Astrocyte (in vitro differentiated cells and primary cell): ENCODE measurements around the gene LPIN3. TPM values are rescaled to one million over a fixed set of nuclear protein-coding genes. Genes with fewer than 3 reads are reported as not detected.

Source experiments
- DNase-seq: peaks from one replicate; pipeline ENCODE4 v3.0.0-alpha.2; 2010; ENCODE audit warnings: low read depth
- FAIRE-seq: peaks from 2 replicates; lab custom pipeline; 2011; peaks lifted over from hg19 to GRCh38; lab: Jason Lieb, UNC
- H2AFZ ChIP-seq: 2 replicates; pipeline ENCODE4 v1.6.0; 2012; ENCODE audit warnings: low read depth, low read length, inconsistent platforms
- H3K27ac ChIP-seq: 2 replicates; pipeline ENCODE4 v1.5.1; 2011; ENCODE audit warnings: low read depth, low read length, inconsistent platforms
- H3K27me3 ChIP-seq: 2 replicates; pipeline ENCODE4 v1.6.0; 2011; ENCODE audit warnings: low read length, inconsistent platforms; ENCODE audit not compliant: insufficient read depth
- H3K36me3 ChIP-seq: 2 replicates; pipeline ENCODE4 v1.5.1; 2011; ENCODE audit warnings: low read length, inconsistent platforms; ENCODE audit not compliant: insufficient read depth
- H3K4me1 ChIP-seq: 2 replicates; pipeline ENCODE4 v1.5.1; 2011; ENCODE audit warnings: low read length, inconsistent platforms; ENCODE audit not compliant: insufficient read depth
- H3K4me2 ChIP-seq: 2 replicates; pipeline ENCODE4 v1.6.0; 2012; ENCODE audit warnings: low read length, inconsistent platforms
- H3K4me3 ChIP-seq: 2 replicates; pipeline ENCODE4 v1.5.1; 2011; ENCODE audit warnings: low read depth, mild to moderate bottlenecking, low read length, inconsistent platforms; ENCODE audit not compliant: insufficient read depth
- H3K79me2 ChIP-seq: 2 replicates; pipeline ENCODE4 v1.6.0; 2012; ENCODE audit warnings: mild to moderate bottlenecking, low read length, inconsistent platforms; ENCODE audit not compliant: insufficient read depth
- H3K9ac ChIP-seq: 2 replicates; pipeline ENCODE4 v1.6.0; 2012; ENCODE audit warnings: mild to moderate bottlenecking, low read length, inconsistent platforms
- H3K9me3 ChIP-seq: 2 replicates; pipeline ENCODE4 v1.5.1; 2012; ENCODE audit warnings: low read depth, mild to moderate bottlenecking, low read length, inconsistent platforms; ENCODE audit not compliant: insufficient read depth
- H4K20me1 ChIP-seq: 2 replicates; pipeline ENCODE4 v1.6.0; 2012; ENCODE audit warnings: low read length, inconsistent platforms; ENCODE audit not compliant: insufficient read depth
- H3K27ac Mint-ChIP-seq: one replicate; pipeline ENCODE4 v1.8.0; 2021; ENCODE audit warnings: mild to moderate bottlenecking, mixed read lengths; ENCODE audit not compliant: unreplicated experiment
- H3K27me3 Mint-ChIP-seq: one replicate; pipeline ENCODE4 v1.8.0; 2021; ENCODE audit warnings: low read depth, mixed read lengths; ENCODE audit not compliant: unreplicated experiment
- H3K36me3 Mint-ChIP-seq: one replicate; pipeline ENCODE4 v1.8.0; 2021; ENCODE audit warnings: low read depth, mixed read lengths; ENCODE audit not compliant: unreplicated experiment
- H3K4me1 Mint-ChIP-seq: one replicate; pipeline ENCODE4 v1.8.0; 2021; ENCODE audit warnings: low read depth, mixed read lengths; ENCODE audit not compliant: unreplicated experiment
- H3K4me3 Mint-ChIP-seq: one replicate; pipeline ENCODE4 v1.8.0; 2021; ENCODE audit warnings: mild to moderate bottlenecking, moderate library complexity, mixed read lengths; ENCODE audit not compliant: unreplicated experiment
- H3K9me3 Mint-ChIP-seq: one replicate; pipeline ENCODE4 v1.8.0; 2021; ENCODE audit warnings: mild to moderate bottlenecking, mixed read lengths; ENCODE audit not compliant: unreplicated experiment
- EZH2 ChIP-seq: IDR thresholded peaks from 2 replicates; pipeline ENCODE4 v1.6.1; 2012; ENCODE audit warnings: mild to moderate bottlenecking, low read length, inconsistent platforms; ENCODE audit not compliant: insufficient read depth
- total RNA-seq: library from RNA; stranded (reverse); gene quantifications from 2 replicates; pipeline ENCODE4 v1.2.1, GENCODE V29; 2021
- TF ChIP-seq, protein P1 (sequence below): IDR thresholded peaks from 2 replicates; pipeline ENCODE4 v1.5.1; 2011; ENCODE audit warnings: low read depth, mild to moderate bottlenecking, inconsistent platforms, low read length, moderate library complexity; ENCODE audit not compliant: insufficient read depth

LPIN3 gene
- total RNA-seq, 1 donor from 2014 or later: 18.0 TPM

DNA sequence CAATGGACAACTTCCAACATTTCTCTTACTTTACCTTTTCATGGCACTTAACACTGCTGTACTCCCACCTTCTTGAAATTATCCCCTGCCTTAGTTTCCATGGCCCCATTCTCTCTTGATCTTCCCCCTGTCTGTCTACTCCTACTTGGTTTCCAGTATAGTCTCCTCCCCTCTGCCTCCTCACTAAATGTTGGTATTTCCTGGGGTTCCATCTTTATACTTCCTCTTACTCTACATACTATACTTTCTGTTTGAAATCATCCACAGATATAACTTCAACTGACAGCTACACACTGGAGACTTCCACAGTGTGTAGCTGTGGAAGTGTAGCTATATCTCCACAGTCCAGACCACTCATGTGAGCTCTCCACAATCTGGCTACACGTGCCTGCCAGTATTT is 36.6 kb upstream of the LPIN3 start:
- no peak for FAIRE-seq
- H4K20me1 ChIP-seq: peaks cover 60% of the 10 kb centered on the region
- peaks cover 81% of the 10 kb centered on the region for H3K79me2 ChIP-seq
- no peak overlapping the region for H3K4me3 Mint-ChIP-seq
- no peak for DNase-seq
- H3K9me3 Mint-ChIP-seq: no peaks in the 10 kb centered on the region
- no peaks in the 10 kb centered on the region for H3K9me3 ChIP-seq
- no peaks in the 10 kb centered on the region for H3K36me3 ChIP-seq
- no peak overlapping the region for H3K4me2 ChIP-seq
- H3K4me1 ChIP-seq: peaks cover 15% of the 10 kb centered on the region
- H3K36me3 Mint-ChIP-seq: no peaks in the 10 kb centered on the region
- H3K4me1 Mint-ChIP-seq: peaks cover 29% of the 10 kb centered on the region
- no peak overlapping the region for H3K4me3 ChIP-seq
- H3K27ac ChIP-seq: no peak overlapping the region
- H3K9ac ChIP-seq: no peak overlapping the region
- H2AFZ ChIP-seq: no peak overlapping the region
- H3K27ac Mint-ChIP-seq: no peak overlapping the region
- H3K27me3 Mint-ChIP-seq: no peaks in the 10 kb centered on the region
- H3K27me3 ChIP-seq: no peaks in the 10 kb centered on the region
- TF ChIP-seq, protein P1, sequence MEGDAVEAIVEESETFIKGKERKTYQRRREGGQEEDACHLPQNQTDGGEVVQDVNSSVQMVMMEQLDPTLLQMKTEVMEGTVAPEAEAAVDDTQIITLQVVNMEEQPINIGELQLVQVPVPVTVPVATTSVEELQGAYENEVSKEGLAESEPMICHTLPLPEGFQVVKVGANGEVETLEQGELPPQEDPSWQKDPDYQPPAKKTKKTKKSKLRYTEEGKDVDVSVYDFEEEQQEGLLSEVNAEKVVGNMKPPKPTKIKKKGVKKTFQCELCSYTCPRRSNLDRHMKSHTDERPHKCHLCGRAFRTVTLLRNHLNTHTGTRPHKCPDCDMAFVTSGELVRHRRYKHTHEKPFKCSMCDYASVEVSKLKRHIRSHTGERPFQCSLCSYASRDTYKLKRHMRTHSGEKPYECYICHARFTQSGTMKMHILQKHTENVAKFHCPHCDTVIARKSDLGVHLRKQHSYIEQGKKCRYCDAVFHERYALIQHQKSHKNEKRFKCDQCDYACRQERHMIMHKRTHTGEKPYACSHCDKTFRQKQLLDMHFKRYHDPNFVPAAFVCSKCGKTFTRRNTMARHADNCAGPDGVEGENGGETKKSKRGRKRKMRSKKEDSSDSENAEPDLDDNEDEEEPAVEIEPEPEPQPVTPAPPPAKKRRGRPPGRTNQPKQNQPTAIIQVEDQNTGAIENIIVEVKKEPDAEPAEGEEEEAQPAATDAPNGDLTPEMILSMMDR: no peak
- TF ChIP-seq EZH2: no peak

DNA sequence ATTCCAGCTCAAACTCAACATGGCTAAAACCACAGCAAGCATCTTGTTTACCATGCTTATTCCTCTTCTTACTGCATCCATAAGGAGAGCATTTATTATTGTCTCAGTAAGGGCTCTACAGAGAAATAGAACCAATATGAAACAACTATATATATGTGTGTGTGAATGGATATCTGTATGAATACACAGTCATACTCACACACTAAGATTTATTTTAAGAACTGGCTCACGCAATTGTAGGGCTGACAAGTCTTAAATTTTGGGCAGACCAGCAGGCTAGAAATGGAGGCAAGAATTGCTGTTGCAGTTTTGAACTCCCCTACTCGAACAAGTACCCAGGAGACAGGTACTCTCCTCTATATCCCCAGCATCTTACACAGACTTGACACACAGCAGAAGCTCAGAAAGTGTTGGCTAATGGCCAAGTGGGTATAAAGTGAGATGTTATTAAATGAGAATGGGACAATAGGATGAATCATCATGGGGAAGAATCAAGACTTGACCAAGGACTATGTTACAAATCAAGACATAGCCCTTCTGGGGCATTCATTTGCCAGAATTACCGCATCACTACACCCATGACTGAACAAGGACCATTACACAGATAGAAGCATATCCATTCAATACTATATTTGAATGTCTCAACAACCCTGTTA is 36.1 kb upstream of the LPIN3 start:
- Mint-ChIP-seq H3K27ac (no peak overlapping the region), H3K36me3 (no peaks in the 10 kb centered on the region), H3K27me3 (no peaks in the 10 kb centered on the region), H3K4me1 (peaks cover 34% of the 10 kb centered on the region), H3K4me3 (no peak overlapping the region), H3K9me3 (no peaks in the 10 kb centered on the region)
- Histone ChIP-seq H3K4me1 (peaks cover 20% of the 10 kb centered on the region), H3K4me3 (no peak overlapping the region), H4K20me1 (peaks cover 56% of the 10 kb centered on the region), H2AFZ (no peak overlapping the region), H3K9me3 (no peaks in the 10 kb centered on the region), H3K79me2 (peaks cover 82% of the 10 kb centered on the region), H3K36me3 (no peaks in the 10 kb centered on the region), H3K4me2 (no peak overlapping the region), H3K27ac (no peak overlapping the region), H3K9ac (no peak overlapping the region), H3K27me3 (no peaks in the 10 kb centered on the region)
- FAIRE-seq (no peak), DNase-seq (no peak)
- TF ChIP-seq EZH2: no peak
- TF ChIP-seq, protein P1: no peak

DNA sequence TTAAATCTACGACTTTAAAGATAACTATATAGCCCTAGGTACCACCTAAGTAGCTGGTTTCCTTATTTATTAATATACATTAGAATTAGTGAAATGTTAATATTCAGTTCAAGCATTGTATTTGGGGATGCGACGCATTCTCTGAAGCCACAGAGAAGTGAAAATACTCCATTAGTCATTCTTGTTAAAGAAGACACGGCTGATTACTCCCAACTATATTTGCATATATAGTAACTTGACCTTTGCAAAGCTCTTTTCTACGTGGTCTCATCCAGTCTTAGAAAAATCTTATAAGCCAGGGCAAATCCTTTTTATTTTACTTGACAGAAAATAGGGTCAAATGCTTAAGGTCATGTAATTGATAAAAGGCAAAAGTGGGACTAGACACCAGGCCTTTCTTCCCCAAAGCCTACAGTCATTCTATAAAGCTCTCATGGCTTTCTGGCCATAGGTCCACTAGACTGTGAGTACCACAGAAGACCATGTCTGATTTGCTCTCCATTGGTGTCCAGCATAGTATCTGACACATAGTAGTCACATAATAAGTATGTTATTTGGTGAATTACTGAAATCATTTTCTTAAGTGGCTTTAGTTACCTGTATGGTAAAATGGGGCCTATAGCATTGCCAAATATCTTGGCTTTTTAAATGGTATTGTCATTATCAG is 34.4 kb upstream of the LPIN3 start:
- DNase-seq (no peak), FAIRE-seq (no peak)
- Histone ChIP-seq H2AFZ (no peak overlapping the region), H3K9me3 (no peaks in the 10 kb centered on the region), H3K4me2 (no peak overlapping the region), H3K36me3 (no peaks in the 10 kb centered on the region), H3K27ac (no peak overlapping the region), H3K4me3 (no peak overlapping the region), H3K9ac (no peak overlapping the region), H3K27me3 (no peaks in the 10 kb centered on the region), H3K4me1 (peaks cover 28% of the 10 kb centered on the region), H4K20me1 (peaks cover 49% of the 10 kb centered on the region), H3K79me2 (peaks cover 82% of the 10 kb centered on the region)
- TF ChIP-seq EZH2: no peak
- TF ChIP-seq, protein P1: no peak
- Mint-ChIP-seq H3K36me3 (no peaks in the 10 kb centered on the region), H3K4me3 (no peak overlapping the region), H3K27ac (no peak overlapping the region), H3K4me1 (peaks cover 31% of the 10 kb centered on the region), H3K9me3 (no peaks in the 10 kb centered on the region), H3K27me3 (no peaks in the 10 kb centered on the region)
